Upper lobe of left lung (tissue), 4 donors: Measurements from ENCODE around the gene PLEKHA1.

Experiments used
- POLR2AphosphoS5 ChIP-seq, 2 donors: sonication (generic); formaldehyde crosslinking; IDR thresholded peaks; one replicate each; pipeline ENCODE4 v1.5.1; 2017; ENCODE audit warnings: antibody characterized with exemption in 2 of 2
- TF ChIP-seq, protein P1 (sequence below), 6 experiments: fragments of 450-650 bp in 4 of 6; fragments of 200-600 bp in 2 of 6; sonication (generic) in 2 of 6; IDR thresholded peaks; one replicate each; pipeline ENCODE4 v1.5.1; 2016 to 2019; ENCODE audit warnings: antibody characterized with exemption in 6 of 6

DNA sequence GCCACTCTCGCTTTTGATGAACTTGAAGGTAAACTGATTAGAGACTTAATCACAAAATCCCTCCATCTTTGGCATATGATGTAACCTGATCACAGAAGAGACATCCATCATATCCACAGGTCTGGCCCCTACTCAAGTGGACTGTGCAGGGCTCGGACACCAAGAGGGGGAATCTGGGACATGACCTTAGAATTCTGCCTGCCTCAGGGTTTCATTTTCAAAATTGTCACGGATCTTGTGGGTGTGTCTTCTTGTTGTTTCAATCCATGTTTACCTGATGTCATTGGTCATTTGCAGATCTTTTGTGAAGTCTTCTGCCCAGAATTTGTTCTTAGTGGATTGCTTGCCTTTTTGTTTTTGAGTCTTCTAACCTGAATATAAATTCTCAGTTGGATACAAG lies 74.1 kb downstream of the PLEKHA1 start:
- TF ChIP-seq, protein P1, sequence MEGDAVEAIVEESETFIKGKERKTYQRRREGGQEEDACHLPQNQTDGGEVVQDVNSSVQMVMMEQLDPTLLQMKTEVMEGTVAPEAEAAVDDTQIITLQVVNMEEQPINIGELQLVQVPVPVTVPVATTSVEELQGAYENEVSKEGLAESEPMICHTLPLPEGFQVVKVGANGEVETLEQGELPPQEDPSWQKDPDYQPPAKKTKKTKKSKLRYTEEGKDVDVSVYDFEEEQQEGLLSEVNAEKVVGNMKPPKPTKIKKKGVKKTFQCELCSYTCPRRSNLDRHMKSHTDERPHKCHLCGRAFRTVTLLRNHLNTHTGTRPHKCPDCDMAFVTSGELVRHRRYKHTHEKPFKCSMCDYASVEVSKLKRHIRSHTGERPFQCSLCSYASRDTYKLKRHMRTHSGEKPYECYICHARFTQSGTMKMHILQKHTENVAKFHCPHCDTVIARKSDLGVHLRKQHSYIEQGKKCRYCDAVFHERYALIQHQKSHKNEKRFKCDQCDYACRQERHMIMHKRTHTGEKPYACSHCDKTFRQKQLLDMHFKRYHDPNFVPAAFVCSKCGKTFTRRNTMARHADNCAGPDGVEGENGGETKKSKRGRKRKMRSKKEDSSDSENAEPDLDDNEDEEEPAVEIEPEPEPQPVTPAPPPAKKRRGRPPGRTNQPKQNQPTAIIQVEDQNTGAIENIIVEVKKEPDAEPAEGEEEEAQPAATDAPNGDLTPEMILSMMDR (IDR thresholded peaks at IDR 0.05), result no peak
- no peak for TF ChIP-seq POLR2AphosphoS5 (IDR thresholded peaks at IDR 0.05)
